Parathyroid adenoma (tissue), 2 donors: Measurements from ENCODE around the gene MANEAL.

Experiments used
- H2AFZ ChIP-seq: fragments of 300-600 bp; sonication (generic); one replicate; pipeline ENCODE4 v1.7.0; 2017; ENCODE audit warnings: antibody characterized with exemption, mild to moderate bottlenecking
- H3K27ac ChIP-seq: fragments of 300-600 bp; sonication (generic); one replicate; pipeline ENCODE4 v1.7.0; 2017
- H3K27me3 ChIP-seq: fragments of 300-600 bp; sonication (generic); one replicate; pipeline ENCODE4 v1.7.0; 2017; ENCODE audit warnings: low read length; ENCODE audit not compliant: control insufficient read depth, insufficient read depth
- H3K36me3 ChIP-seq: fragments of 300-600 bp; sonication (generic); one replicate; pipeline ENCODE4 v1.7.0; 2017; ENCODE audit warnings: low read length; ENCODE audit not compliant: control insufficient read depth, insufficient read depth
- H3K4me1 ChIP-seq: fragments of 300-600 bp; sonication (generic); one replicate; pipeline ENCODE4 v1.7.0; 2017; ENCODE audit warnings: control low read depth
- H3K4me2 ChIP-seq: fragments of 300-600 bp; sonication (generic); one replicate; pipeline ENCODE4 v1.7.0; 2017; ENCODE audit warnings: low read length
- H3K4me3 ChIP-seq: fragments of 300-600 bp; sonication (generic); one replicate; pipeline ENCODE4 v1.7.0; 2017; ENCODE audit warnings: low read depth, low read length
- H3K79me2 ChIP-seq: fragments of 300-600 bp; sonication (generic); one replicate; pipeline ENCODE4 v1.7.0; 2017; ENCODE audit warnings: control low read depth
- H3K9ac ChIP-seq: fragments of 300-600 bp; sonication (generic); one replicate; pipeline ENCODE4 v1.7.0; 2017; ENCODE audit warnings: mild to moderate bottlenecking
- H3K9me3 ChIP-seq: fragments of 300-600 bp; sonication (generic); one replicate; pipeline ENCODE4 v1.7.0; 2017; ENCODE audit warnings: low read length; ENCODE audit not compliant: control insufficient read depth
- CTCF ChIP-seq: fragments of 300-600 bp; sonication (generic); IDR thresholded peaks from one replicate; pipeline ENCODE4 v1.7.0; 2017; ENCODE audit warnings: antibody characterized with exemption, mild to moderate bottlenecking
- donor health status: primary hyperparathyroidism.

Gene MANEAL

GRCh38 chr1:37831109-37831508 is 37.5 kb downstream of the MANEAL start:
- Histone ChIP-seq H3K9ac (no peak overlapping the region), H3K9me3 (no peaks in the 10 kb centered on the region), H3K4me3 (no peak overlapping the region), H3K27ac (no peak overlapping the region), H3K4me1 (no peaks in the 10 kb centered on the region), H3K27me3 (no peaks in the 10 kb centered on the region), H3K36me3 (no peaks in the 10 kb centered on the region), H3K79me2 (no peaks in the 10 kb centered on the region), H3K4me2 (no peak overlapping the region), H2AFZ (no peak overlapping the region)
- no peak for TF ChIP-seq CTCF

GRCh38 chr1:37831809-37832208 is 38.2 kb downstream of the MANEAL start:
- Histone ChIP-seq H3K79me2 (no peaks in the 10 kb centered on the region), H3K4me1 (no peaks in the 10 kb centered on the region), H3K4me3 (no peak overlapping the region), H3K36me3 (no peaks in the 10 kb centered on the region), H3K4me2 (no peak overlapping the region), H2AFZ (no peak overlapping the region), H3K27me3 (no peaks in the 10 kb centered on the region), H3K27ac (no peak overlapping the region), H3K9ac (no peak overlapping the region), H3K9me3 (no peaks in the 10 kb centered on the region)
- no peak for TF ChIP-seq CTCF

GRCh38 chr1:37836788-37837187 is 43.1 kb downstream of the MANEAL start:
- Histone ChIP-seq H3K4me1 (no peaks in the 10 kb centered on the region), H3K9me3 (no peaks in the 10 kb centered on the region), H3K27ac (no peak overlapping the region), H3K36me3 (no peaks in the 10 kb centered on the region), H3K9ac (no peak overlapping the region), H3K27me3 (no peaks in the 10 kb centered on the region), H2AFZ (no peak overlapping the region), H3K4me3 (no peak overlapping the region), H3K79me2 (no peaks in the 10 kb centered on the region), H3K4me2 (no peak overlapping the region)
- TF ChIP-seq CTCF, result no peak

- no peaks in the 10 kb centered on the region for H3K27me3 ChIP-seq
- H3K36me3 ChIP-seq, result no peaks in the 10 kb centered on the region
- H2AFZ ChIP-seq, result no peak overlapping the region
- no peaks in the 10 kb centered on the region for H3K4me1 ChIP-seq
- no peak overlapping the region for H3K9ac ChIP-seq
- H3K27ac ChIP-seq, result no peak overlapping the region
- no peak overlapping the region for H3K4me3 ChIP-seq
- H3K9me3 ChIP-seq, result no peaks in the 10 kb centered on the region
- no peaks in the 10 kb centered on the region for H3K79me2 ChIP-seq
- H3K4me2 ChIP-seq, result no peak overlapping the region
- no peak for TF ChIP-seq CTCF
Observed at GRCh38 chr1:37839676-37840075, 46.0 kb downstream of the MANEAL start.

GRCh38 chr1:37840711-37841110 is 47.1 kb downstream of the MANEAL start:
- Histone ChIP-seq H3K9me3 (no peaks in the 10 kb centered on the region), H3K36me3 (no peaks in the 10 kb centered on the region), H3K4me2 (peak overlapping the region; percentile 11), H3K4me3 (no peak overlapping the region), H3K79me2 (peaks cover 2% of the 10 kb centered on the region), H3K27ac (no peak overlapping the region), H3K4me1 (no peaks in the 10 kb centered on the region), H3K27me3 (no peaks in the 10 kb centered on the region), H2AFZ (no peak overlapping the region), H3K9ac (no peak overlapping the region)
- no peak for TF ChIP-seq CTCF
